K562 (cell line): ENCODE data around the gene EMD. TPM values are rescaled to one million over a fixed set of nuclear protein-coding genes. Genes with fewer than 3 reads are reported as not detected.
A peak's percentile ranks its signal among the peaks of the same experiment; 100 is the strongest.

Experiments used
- ATF7 ChIP-seq: fragments of 450-650 bp; IDR thresholded peaks from 2 replicates; pipeline ENCODE4 v1.7.1; 2014; ENCODE audit warnings: mild to moderate bottlenecking, moderate library complexity
- BRF1 ChIP-seq: IDR thresholded peaks from 3 replicates; pipeline ENCODE4 v1.6.1; 2011; ENCODE audit warnings: borderline replicate concordance, mild to moderate bottlenecking; ENCODE audit not compliant: insufficient read length; ENCODE audit errors: extremely low read depth
- CEBPB ChIP-seq: fragments of 450-650 bp; IDR thresholded peaks from 2 replicates; pipeline ENCODE4 v1.6.1; 2016; ENCODE audit warnings: missing genetic modification characterization, missing compliant biosample characterization
- CREB3 ChIP-seq: fragments of 450-650 bp; conservative IDR thresholded peaks from 2 replicates; pipeline ENCODE4 v1.6.1; 2016; ENCODE audit warnings: missing genetic modification characterization, low read depth, mild to moderate bottlenecking, missing compliant biosample characterization, moderate library complexity
- CTCF ChIP-seq, 3 experiments: IDR thresholded peaks in 2 of 3; conservative IDR thresholded peaks in 1 of 3; 2 replicates each; pipeline ENCODE4 v1.5.1; 2011 to 2012; ENCODE audit warnings: low read length in 3 of 3, mild to moderate bottlenecking in 3 of 3, control low read depth in 2 of 3, improper control_type of control experiment in 1 of 3, inconsistent platforms in 1 of 3, low read depth in 1 of 3, mixed read lengths in 1 of 3, moderate library complexity in 1 of 3; ENCODE audit not compliant: insufficient read depth in 2 of 3
- CXXC5 ChIP-seq: fragments of 250-450 bp; sonication (Bioruptor Pico); IDR thresholded peaks from 2 replicates; pipeline ENCODE4 v1.8.0; 2022; ENCODE audit warnings: inconsistent platforms, mild to moderate bottlenecking, moderate library complexity
- ESRRA ChIP-seq: fragments of 450-650 bp; IDR thresholded peaks from 2 replicates; pipeline ENCODE4 v1.6.1; 2014; ENCODE audit warnings: low read depth, mild to moderate bottlenecking, moderate library complexity, borderline replicate concordance
- EZH2 ChIP-seq: IDR thresholded peaks from 2 replicates; pipeline ENCODE4 v1.6.1; 2012; ENCODE audit warnings: low read depth, mild to moderate bottlenecking, inconsistent platforms, low read length, borderline replicate concordance
- GTF2E2 ChIP-seq: fragments of 200-800 bp; sonication (Bioruptor generic); IDR thresholded peaks from 2 replicates; pipeline ENCODE4 v1.6.1; 2016; ENCODE audit warnings: missing genetic modification characterization, missing compliant biosample characterization
- MBD2 ChIP-seq: sonication (generic); IDR thresholded peaks from 2 replicates; pipeline ENCODE4 v1.6.1; 2016; ENCODE audit warnings: low read depth, borderline replicate concordance
- NEUROD1 ChIP-seq: fragments of 150-350 bp; IDR thresholded peaks from 2 replicates; pipeline ENCODE4 v1.6.1; 2014; ENCODE audit warnings: borderline replicate concordance, low read length, low read depth; ENCODE audit not compliant: partially characterized antibody
- SETDB1 ChIP-seq: IDR thresholded peaks from one replicate; pipeline ENCODE4 v1.6.1; 2012; ENCODE audit warnings: low read length, control low read depth, inconsistent platforms
- SPI1 ChIP-seq: IDR thresholded peaks from 2 replicates; pipeline ENCODE4 v1.6.1; 2011; ENCODE audit warnings: low read depth, low read length, control low read depth, borderline replicate concordance
- TAF1 ChIP-seq: IDR thresholded peaks from 2 replicates; pipeline ENCODE4 v1.6.1; 2011; ENCODE audit warnings: mild to moderate bottlenecking, low read length, moderate library complexity; ENCODE audit not compliant: insufficient read depth, control insufficient read depth, severe bottlenecking; ENCODE audit errors: extremely low read depth
- TCF3 ChIP-seq: sonication (generic); formaldehyde crosslinking; IDR thresholded peaks from 2 replicates; pipeline ENCODE4 v1.4.0; 2020; ENCODE audit warnings: mild to moderate bottlenecking, missing genetic modification reagents
- TOE1 ChIP-seq, 2 experiments: fragments of 450-650 bp in 1 of 2; sonication (generic) in 1 of 2; formaldehyde crosslinking in 1 of 2; IDR thresholded peaks; 2 replicates each; pipeline versions ENCODE4 v1.7.1 to v1.8.0; 2016 to 2022; ENCODE audit warnings: borderline replicate concordance in 2 of 2, mild to moderate bottlenecking in 2 of 2, antibody characterized with exemption in 1 of 2, inconsistent platforms in 1 of 2, low read depth in 1 of 2, missing genetic modification reagents in 1 of 2, moderate library complexity in 1 of 2
- UBTF ChIP-seq, 2 experiments: IDR thresholded peaks; 2 replicates each; pipeline ENCODE4 v1.6.1; 2012; ENCODE audit warnings: improper control_type of control experiment in 2 of 2, low read depth in 2 of 2, low read length in 2 of 2, borderline replicate concordance in 1 of 2
- ZBTB34 ChIP-seq: fragments of 250-450 bp; sonication (Bioruptor Pico); IDR thresholded peaks from 2 replicates; pipeline ENCODE4 v1.8.0; 2021; ENCODE audit warnings: mild to moderate bottlenecking, moderate library complexity
- polyA plus RNA-seq, 8 experiments: library from polyadenylated mRNA; depleted of rRNA in 4 of 8; stranded (reverse) in 5 of 8; unstranded in 3 of 8; fragments of >200 nt; fragmentation: Nextera tagmentation in 2 of 8; fragmentation: Illumina TruSeq in 1 of 8; extraction: Ambion mirVana in 2 of 8; extraction: Trizol in 1 of 8; gene quantifications; 2 replicates each; pipeline versions ENCODE4 v1.2.1 to v1.2.3, GENCODE V29; 2011 to 2014; ENCODE audit warnings: inconsistent platforms in 1 of 8, missing spikeins in 1 of 8
- total RNA-seq, 7 experiments: library from RNA; depleted of rRNA in 6 of 7; stranded (reverse); fragments of >200 nt in 6 of 7; fragmentation: Illumina TruSeq in 2 of 7; extraction: Trizol in 2 of 7; gene quantifications; 2 replicates each; pipeline versions ENCODE4 v1.2.1 to v1.2.3, GENCODE V29; 2011 to 2021; ENCODE audit warnings: low replicate concordance in 1 of 7

Gene EMD
- total and polyA plus RNA-seq, 9 of the 15 experiments (the other 6 are each of a cell fraction or from before 2014, with no cell fraction given): 2.3 to 206 (median 61.9) TPM

- peak; percentile 85 for TF ChIP-seq CXXC5 (CRISPR knock-in tag)
- peak; percentile 53; the same call in 1 of the 2 replicates for TF ChIP-seq ATF7
- no peak for TF ChIP-seq ZBTB34
- no peak for TF ChIP-seq SPI1
- TF ChIP-seq CREB3 (tag): no peak
- TF ChIP-seq ESRRA: peak; percentile 30; the same call in 1 of the 2 replicates
- no peak for TF ChIP-seq GTF2E2 (tag)
- peak in 2 of 3 experiments; percentile 17 to 20; a peak in 2 of 6 replicates for TF ChIP-seq CTCF (IDR thresholded peaks at IDR 0.05 in 2 of 3, conservative IDR thresholded peaks at IDR 0.05 in 1 of 3; ENCODE audit: insufficient read depth in 2 of 3, low read depth in 1 of 3, low read length in 3 of 3)
- no peak for TF ChIP-seq UBTF (IDR thresholded peaks at IDR 0.05; ENCODE audit: borderline replicate concordance in 1 of 2, low read depth in 2 of 2, low read length in 2 of 2)
- TF ChIP-seq TOE1 (IDR thresholded peaks at IDR 0.05; ENCODE audit: borderline replicate concordance): peak; percentile 54; the same call in 1 of the 2 replicates
- no peak for TF ChIP-seq TOE1 (CRISPR knock-in tag; IDR thresholded peaks at IDR 0.05; ENCODE audit: borderline replicate concordance, low read depth)
- TF ChIP-seq MBD2: peak; percentile 96
- peak; percentile 36 for TF ChIP-seq TAF1
- TF ChIP-seq TCF3: no peak
- TF ChIP-seq SETDB1: no peak
- TF ChIP-seq CEBPB (tag): no peak
- peak; percentile 83 for TF ChIP-seq NEUROD1
- no peak for TF ChIP-seq EZH2
- no peak for TF ChIP-seq BRF1
These were observed 49.4 kb downstream of the EMD start, which contains the start of gene ATP6AP1 (continued) for GRCh38 chrX:154428176-154429171.
